GM12878 (cell line): ENCODE results near the gene UTS2R.

ENCODE experiments used
- CEBPB ChIP-seq, 2 experiments: fragments of 150-350 bp in 1 of 2; IDR thresholded peaks; 2 replicates each; pipeline ENCODE4 v1.6.1; 2012 to 2014; ENCODE audit warnings: low read depth in 2 of 2, low read length in 2 of 2, borderline replicate concordance in 1 of 2, inconsistent platforms in 1 of 2
- CTCF ChIP-seq, 3 experiments: IDR thresholded peaks in 2 of 3; conservative IDR thresholded peaks in 1 of 3; 2 replicates each; pipeline ENCODE4 v1.5.1; 2011; ENCODE audit warnings: low read depth in 3 of 3, low read length in 3 of 3, mild to moderate bottlenecking in 3 of 3, control low read depth in 2 of 3, moderate library complexity in 2 of 3, inconsistent platforms in 1 of 3, mixed read lengths in 1 of 3; ENCODE audit not compliant: control insufficient read depth in 2 of 3, insufficient read depth in 1 of 3; ENCODE audit errors: extremely low read depth in 1 of 3
- ESRRA ChIP-seq: IDR thresholded peaks from 2 replicates; pipeline ENCODE4 v1.6.1; 2012; ENCODE audit warnings: mild to moderate bottlenecking, low read length, improper control_type of control experiment
- EZH2 ChIP-seq: IDR thresholded peaks from 2 replicates; pipeline ENCODE4 v1.6.1; 2012; ENCODE audit warnings: low read depth, mild to moderate bottlenecking, control low read depth, inconsistent platforms, low read length, borderline replicate concordance; ENCODE audit not compliant: control insufficient read depth
- FOS ChIP-seq: IDR thresholded peaks from 3 replicates; pipeline ENCODE4 v1.6.1; 2011; ENCODE audit warnings: borderline replicate concordance; ENCODE audit not compliant: insufficient read length; ENCODE audit errors: extremely low read depth
- MEF2B ChIP-seq: fragments of 450-650 bp; IDR thresholded peaks from 2 replicates; pipeline ENCODE4 v1.6.1; 2018; ENCODE audit warnings: mild to moderate bottlenecking, moderate library complexity; ENCODE audit not compliant: partially characterized antibody, poor library complexity, severe bottlenecking
- POLR2A ChIP-seq: IDR thresholded peaks from 2 replicates; pipeline ENCODE4 v1.6.1; 2011; ENCODE audit warnings: low read depth, mild to moderate bottlenecking, low read length
- RELA ChIP-seq: fragments of 450-650 bp; IDR thresholded peaks from 2 replicates; pipeline ENCODE4 v1.8.0; 2014; ENCODE audit warnings: borderline replicate concordance; ENCODE audit not compliant: partially characterized antibody
- SMARCA5 ChIP-seq: fragments of 450-650 bp; IDR thresholded peaks from 2 replicates; pipeline ENCODE4 v1.6.1; 2017; ENCODE audit warnings: mild to moderate bottlenecking
- TAF1 ChIP-seq: IDR thresholded peaks from 2 replicates; pipeline ENCODE4 v1.6.1; 2011; ENCODE audit warnings: mild to moderate bottlenecking, low read depth, low read length, borderline replicate concordance

GRCh38 chr17:82375359-82376041 lies 3.9 kb downstream of the UTS2R start:
- no peak for TF ChIP-seq POLR2A
- no peak for TF ChIP-seq CTCF (IDR thresholded peaks at IDR 0.05 in 2 of 3, conservative IDR thresholded peaks at IDR 0.05 in 1 of 3; ENCODE audit: control insufficient read depth in 2 of 3, extremely low read depth in 1 of 3, insufficient read depth in 1 of 3, low read depth in 3 of 3, low read length in 3 of 3)
- TF ChIP-seq EZH2 = no peak
- no peak for TF ChIP-seq ESRRA
- TF ChIP-seq SMARCA5 = no peak
- no peak for TF ChIP-seq RELA
- no peak for TF ChIP-seq TAF1
- TF ChIP-seq CEBPB (IDR thresholded peaks at IDR 0.05; ENCODE audit: borderline replicate concordance in 1 of 2, low read depth in 2 of 2, low read length in 2 of 2) = no peak
- no peak for TF ChIP-seq FOS
- TF ChIP-seq MEF2B = no peak
